NCI-H2196 treated with DMSO at 0.1 percent for 48 hours (cell line): ENCODE measurements around the gene NOS2.
"Not testable (repeated sequence)": the region's sequence is repeated elsewhere in the genome, so short reads cannot be mapped to it uniquely, and the experiment has no call there.

Source experiments
- DNase-seq: peaks from one replicate; lab custom pipeline; 2025; ENCODE audit not compliant: unreplicated experiment; lab: John Stamatoyannopoulos, UW

NOS2 gene

GRCh38 chr17:27756467-27757371, 43.6 kb downstream of the NOS2 start:
- DNase-seq = no peak

GRCh38 chr17:27755706-27756466, 44.4 kb downstream of the NOS2 start:
- no peak for DNase-seq

DNA sequence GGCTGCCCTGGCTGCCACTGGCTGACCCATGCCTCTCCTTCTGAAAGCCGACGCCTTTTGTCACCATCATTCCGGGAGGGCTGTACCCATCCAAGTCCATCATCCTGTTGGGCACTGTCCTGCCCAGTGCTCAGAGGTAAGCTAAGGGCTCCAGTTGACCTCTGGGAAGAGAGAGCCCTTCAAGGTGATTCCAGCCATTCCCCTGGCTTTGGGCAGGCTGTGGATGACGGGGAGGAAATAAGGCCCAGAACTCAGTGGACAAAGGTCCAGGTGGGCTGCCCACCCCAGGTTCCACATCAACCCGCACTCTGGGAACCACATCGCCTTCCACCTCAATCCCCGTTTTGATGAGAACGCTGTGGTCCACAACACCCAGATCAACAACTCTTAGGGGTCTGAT, 45.8 kb downstream of the NOS2 start:
- no peak for DNase-seq

- not testable (repeated sequence) for DNase-seq
These were observed 46.6 kb downstream of the NOS2 start for GRCh38 chr17:27753726-27754125.

- not testable (repeated sequence) for DNase-seq
These were observed 47.3 kb downstream of the NOS2 start for GRCh38 chr17:27752831-27753619.

DNA sequence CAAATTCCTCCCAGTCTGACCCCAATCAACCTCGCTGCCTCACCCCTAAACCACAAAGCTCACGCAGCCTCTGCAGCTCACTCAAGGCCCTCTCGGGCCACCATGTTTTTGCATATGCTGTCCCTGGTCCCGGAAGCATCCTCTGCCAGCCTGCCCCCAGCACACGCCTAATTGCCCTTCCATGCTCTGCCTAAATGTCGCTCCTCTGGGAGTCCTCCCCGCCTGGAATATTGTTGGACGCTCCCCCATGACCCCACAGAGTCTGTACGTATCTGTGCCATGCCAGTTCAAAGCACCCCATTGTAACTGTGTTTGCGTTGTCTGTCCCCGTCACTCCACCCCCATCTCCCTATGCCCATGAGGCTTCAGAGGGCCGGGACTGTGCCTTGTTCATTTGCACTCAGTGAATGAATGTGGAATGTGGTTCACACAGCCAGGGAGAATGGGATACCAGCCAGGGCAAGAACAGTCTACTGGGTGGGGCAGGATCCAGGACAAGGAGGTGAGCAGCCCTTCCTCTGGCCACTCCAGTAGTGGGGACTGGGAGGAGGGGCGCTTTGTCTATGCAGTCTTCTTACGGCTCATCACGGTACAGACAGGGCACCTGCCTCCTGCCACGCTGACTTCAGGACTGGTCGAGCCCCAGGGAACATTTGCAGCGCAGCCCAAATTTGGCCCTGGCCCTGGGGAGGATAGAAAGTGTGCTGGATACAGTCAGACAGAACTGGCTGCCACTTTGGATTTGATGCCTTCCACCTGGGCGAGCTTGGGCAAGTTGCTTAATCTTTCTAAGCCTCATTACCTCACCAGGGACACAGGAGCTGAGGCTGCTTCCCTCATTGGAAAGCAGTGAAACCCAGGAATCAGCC, 48.5 kb downstream of the NOS2 start:
- DNase-seq = no peak

- no peak for DNase-seq
These were observed 49.2 kb downstream of the NOS2 start for GRCh38 chr17:27751166-27751565.

GRCh38 chr17:27749562-27750150, 50.7 kb downstream of the NOS2 start:
- not testable (repeated sequence) for DNase-seq

- DNase-seq = no peak
These were observed 51.9 kb downstream of the NOS2 start for GRCh38 chr17:27748360-27748825.

- no peak for DNase-seq
These were observed 52.6 kb downstream of the NOS2 start for GRCh38 chr17:27747462-27748359.

DNA sequence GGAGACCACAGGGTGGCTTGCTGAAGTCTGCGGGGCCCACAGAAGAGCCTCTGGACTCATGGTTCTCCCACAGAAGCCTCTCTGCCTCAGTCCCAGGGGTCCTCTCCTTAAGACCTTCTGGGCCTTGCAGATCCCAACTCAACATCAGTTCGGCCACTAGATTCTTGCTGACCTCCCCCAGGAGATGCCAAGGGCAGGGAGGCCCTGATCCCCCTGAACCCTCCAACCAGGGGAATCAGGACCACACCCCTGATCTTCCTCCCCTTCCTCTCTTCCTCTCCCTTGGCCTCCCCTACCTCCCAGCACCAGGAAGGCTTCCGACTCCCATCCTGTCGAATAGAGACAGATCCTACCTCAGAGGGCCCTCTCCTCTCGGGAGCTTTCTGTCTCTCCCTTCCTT, 53.4 kb downstream of the NOS2 start:
- no peak for DNase-seq

DNA sequence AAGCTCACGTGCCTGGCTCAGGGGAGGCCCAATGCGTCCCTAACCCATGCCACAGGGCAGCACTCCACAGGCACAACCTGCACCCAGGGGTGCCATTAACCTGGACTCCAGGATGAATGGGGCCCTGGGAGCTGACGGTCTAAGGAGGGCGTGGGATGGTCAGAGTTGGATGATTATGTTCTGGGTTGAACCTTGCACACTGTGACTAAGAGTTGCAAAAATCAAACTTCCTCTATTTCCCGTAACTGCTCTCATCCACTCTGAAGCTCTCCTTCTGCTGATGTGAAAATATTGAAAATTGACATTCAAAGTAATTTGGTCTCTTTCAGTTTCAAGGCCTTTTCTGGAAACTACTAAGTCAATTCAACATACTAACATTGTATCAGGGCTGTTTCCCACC, 54.0 kb downstream of the NOS2 start:
- not testable (repeated sequence) for DNase-seq

- DNase-seq = not testable (repeated sequence)
These were observed 55.0 kb downstream of the NOS2 start for GRCh38 chr17:27745207-27745830.

- no peak for DNase-seq
These were observed 56.9 kb downstream of the NOS2 start for GRCh38 chr17:27743281-27743885.

DNA sequence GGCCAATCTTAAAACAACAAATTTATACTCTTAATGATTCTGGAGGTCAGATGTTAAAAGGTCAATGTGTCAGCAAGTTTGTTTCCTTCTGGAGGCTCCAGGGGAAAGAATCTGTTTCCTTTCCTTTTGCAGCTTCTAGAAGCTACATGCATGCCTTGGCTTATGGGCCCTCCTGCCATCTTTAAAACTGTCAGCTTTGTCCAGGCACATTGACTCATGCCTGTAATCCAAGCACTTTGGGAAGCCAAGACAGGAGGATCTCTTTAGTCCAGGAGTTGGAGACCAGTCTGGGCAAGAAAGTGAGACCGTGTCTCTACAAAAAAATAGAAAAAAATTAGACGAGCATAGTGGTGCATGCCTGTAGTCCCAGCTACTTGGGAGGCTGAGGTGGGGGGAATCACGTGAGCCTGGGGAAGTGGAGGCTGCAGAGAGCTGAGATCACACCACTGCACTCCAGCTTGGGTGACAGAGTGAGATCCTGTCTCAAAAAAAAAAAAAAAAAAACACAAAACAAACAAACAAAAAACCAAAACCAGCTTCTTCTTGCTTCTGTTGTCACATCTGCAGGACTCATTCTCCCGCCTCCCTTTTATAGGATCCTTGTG, 58.3 kb downstream of the NOS2 start:
- no peak for DNase-seq

DNA sequence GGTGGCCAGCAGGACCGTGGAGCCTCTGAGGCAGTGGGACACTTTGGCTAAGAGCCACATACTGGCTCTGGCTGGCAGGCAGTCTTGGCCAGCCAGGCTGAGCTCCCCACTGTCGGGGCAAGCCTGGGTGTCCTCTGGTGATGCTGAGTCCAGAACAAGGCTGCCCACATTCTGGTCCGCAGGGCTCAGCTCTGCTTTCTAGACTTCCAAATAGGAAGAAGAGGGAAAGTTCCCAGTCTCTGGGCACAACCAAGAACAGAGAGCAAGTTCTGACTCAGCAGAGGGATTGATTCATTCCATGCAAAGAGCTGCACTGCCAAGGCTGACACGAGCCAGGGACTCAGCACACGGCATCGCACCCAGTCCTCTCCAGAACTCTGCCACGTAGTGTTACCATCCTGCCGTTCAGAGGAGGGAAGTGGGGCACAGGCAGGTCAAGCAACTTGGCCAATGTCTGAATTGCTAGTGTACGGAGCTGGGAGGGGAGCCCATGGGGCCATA, 58.9 kb downstream of the NOS2 start:
- DNase-seq = no peak

DNA sequence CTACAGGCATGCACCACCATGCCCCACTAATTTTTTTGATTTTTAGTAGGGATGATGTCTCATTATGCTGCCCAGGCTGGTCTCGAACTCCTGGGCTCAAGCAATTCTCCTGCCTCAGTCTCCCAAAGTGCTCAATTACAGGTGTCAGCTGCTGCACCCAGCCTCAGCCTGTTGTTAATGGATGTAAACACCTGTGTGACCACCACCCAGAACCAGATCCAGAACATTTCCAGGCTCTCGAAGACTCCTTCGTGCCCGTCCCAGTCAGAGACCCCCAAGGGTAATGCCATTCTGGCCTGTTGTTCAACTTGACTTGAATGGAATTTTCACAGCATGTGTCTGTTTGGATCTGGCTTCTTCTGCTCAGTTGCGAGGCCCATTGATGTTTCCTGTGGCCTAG, 59.8 kb downstream of the NOS2 start:
- DNase-seq = not testable (repeated sequence)
